ENCODE measurements around the gene C11orf24. TPM values are rescaled to one million over a fixed set of nuclear protein-coding genes. Genes with fewer than 3 reads are reported as not detected.
A peak's percentile ranks its signal among the peaks of the same experiment; 100 is the strongest.

Gene C11orf24
- total and polyA plus RNA-seq, 2 donors (not counting 1 experiment from before 2014, with no cell fraction given) = 88.6 to 94.2 TPM

DNA sequence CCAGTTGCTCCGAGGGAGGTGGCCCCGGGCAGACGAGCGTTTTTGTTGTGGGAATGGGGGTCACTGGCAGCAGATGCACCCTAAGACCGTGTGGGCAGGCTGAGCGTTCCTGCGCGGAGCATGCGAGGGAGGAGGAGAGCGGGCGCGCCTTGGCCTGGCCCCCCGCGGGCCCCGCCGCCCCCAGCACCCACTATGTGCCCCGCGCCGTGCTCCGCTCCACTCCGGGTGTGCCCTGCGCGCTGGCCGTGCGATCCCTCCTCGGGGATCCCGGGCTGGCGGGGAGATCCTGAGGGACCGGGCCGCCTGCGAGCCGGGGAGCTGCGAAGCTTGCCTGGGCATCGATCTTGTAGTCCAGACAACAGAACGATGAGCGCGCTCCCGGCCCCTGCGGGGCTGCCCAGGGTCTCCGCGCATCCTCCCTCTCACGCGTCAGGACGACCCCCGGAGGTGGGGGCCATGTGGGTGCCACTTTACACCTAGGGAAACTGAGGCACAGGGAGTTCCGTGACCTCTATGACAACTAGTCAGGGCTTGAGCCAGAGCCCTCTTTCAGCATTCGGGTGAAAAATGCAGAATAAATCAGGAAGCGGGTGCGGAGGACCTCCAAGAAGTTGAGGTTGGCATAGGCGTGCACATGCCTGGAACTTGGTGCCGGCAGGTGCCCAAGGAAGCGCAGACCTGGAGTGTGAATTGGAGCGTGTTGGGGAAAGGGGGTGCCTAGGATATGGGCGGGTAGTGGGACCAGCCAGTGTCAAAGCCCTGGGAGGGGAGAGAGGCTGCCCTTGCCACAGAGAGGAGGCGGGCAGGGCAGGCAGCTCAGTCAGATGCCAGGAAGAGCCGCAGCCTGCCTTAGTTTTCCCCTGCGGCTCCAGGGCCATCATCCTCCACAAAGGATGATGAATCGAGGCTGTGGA is 57.3 kb downstream of the C11orf24 start:
- peak overlapping the region; percentile 51 to 91 for H3K27ac ChIP-seq (ENCODE audit: low read length in 2 of 2)
- H4K20me1 ChIP-seq (ENCODE audit: control insufficient read depth, insufficient read depth, low read length, poor library complexity, severe bottlenecking) = peaks cover 15% of the 10 kb centered on the region
- ChIA-PET CTCF (interaction anchor here (1.4 kb wide), 1 partner anchor 43 kb away, joined by 4 read pairs; no protein-coding TSS in a partner anchor), POLR2A (interaction anchor here (0.5 to 3.0 kb wide), 3 partner anchors 10 to 246 kb away, joined by 3 to 11 read pairs (median 8); partner anchors contain the start of genes C11orf24 and PPP6R3)
- peaks cover 39% of the 10 kb centered on the region for H3K79me2 ChIP-seq (ENCODE audit: control insufficient read depth, insufficient read depth, low read length)
- H3K27me3 Mint-ChIP-seq = no peaks in the 10 kb centered on the region
- intact Hi-C loops (cut with micrococcal nuclease) = loop anchor here (1.0 to 10.0 kb wide), 2 partner anchors 93 to 180 kb away; partner anchors contain the start of genes CHKA, NDUFS8 and TCIRG1
- no peaks in the 10 kb centered on the region for H3K9me3 Mint-ChIP-seq (ENCODE audit: insufficient read depth)
- H3K4me1 ChIP-seq (ENCODE audit: control insufficient read depth in 2 of 2, insufficient read depth in 2 of 2, low read length in 2 of 2) = peaks cover 39 to 42% of the 10 kb centered on the region in 2 donors
- no peak for TF ChIP-seq EZH2 (IDR thresholded peaks at IDR 0.05; ENCODE audit: borderline replicate concordance, insufficient read depth, low read depth, low read length, poor library complexity, severe bottlenecking)
- TF ChIP-seq, protein P1, sequence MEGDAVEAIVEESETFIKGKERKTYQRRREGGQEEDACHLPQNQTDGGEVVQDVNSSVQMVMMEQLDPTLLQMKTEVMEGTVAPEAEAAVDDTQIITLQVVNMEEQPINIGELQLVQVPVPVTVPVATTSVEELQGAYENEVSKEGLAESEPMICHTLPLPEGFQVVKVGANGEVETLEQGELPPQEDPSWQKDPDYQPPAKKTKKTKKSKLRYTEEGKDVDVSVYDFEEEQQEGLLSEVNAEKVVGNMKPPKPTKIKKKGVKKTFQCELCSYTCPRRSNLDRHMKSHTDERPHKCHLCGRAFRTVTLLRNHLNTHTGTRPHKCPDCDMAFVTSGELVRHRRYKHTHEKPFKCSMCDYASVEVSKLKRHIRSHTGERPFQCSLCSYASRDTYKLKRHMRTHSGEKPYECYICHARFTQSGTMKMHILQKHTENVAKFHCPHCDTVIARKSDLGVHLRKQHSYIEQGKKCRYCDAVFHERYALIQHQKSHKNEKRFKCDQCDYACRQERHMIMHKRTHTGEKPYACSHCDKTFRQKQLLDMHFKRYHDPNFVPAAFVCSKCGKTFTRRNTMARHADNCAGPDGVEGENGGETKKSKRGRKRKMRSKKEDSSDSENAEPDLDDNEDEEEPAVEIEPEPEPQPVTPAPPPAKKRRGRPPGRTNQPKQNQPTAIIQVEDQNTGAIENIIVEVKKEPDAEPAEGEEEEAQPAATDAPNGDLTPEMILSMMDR (IDR thresholded peaks at IDR 0.05) = no peak
- H2AFZ ChIP-seq (ENCODE audit: insufficient read depth, low read depth, low read length, poor library complexity, severe bottlenecking) = peak overlapping the region; percentile 94
- H3K36me3 ChIP-seq (replicated peaks in 1 of 2; ENCODE audit: control extremely low read depth in 1 of 2, control insufficient read depth in 1 of 2, extremely low read depth in 1 of 2, insufficient read depth in 2 of 2, low read length in 1 of 2) = no peaks in the 10 kb centered on the region
- WGBS (ENCODE audit: insufficient coverage) = 17% methylated on average over 58 of the region's 58 CpGs
- H3K27me3 ChIP-seq (replicated peaks in 1 of 4; ENCODE audit: control extremely low read depth in 1 of 4, control insufficient read depth in 3 of 4, insufficient read depth in 4 of 4, low read length in 3 of 4) = peaks cover 0 to 6% (median 0%) of the 10 kb centered on the region in 4 experiments
- H3K4me3 ChIP-seq (ENCODE audit: control extremely low read depth in 1 of 5, extremely low read depth in 1 of 5, insufficient read depth in 1 of 5, low read depth in 2 of 5, low read length in 4 of 5) = peak overlapping the region; percentile 39 to 97 (median 82)
- H3K9me3 ChIP-seq (ENCODE audit: control extremely low read depth in 1 of 3, control insufficient read depth in 2 of 3, insufficient read depth in 1 of 3, low read length in 2 of 3) = no peaks in the 10 kb centered on the region
- peak; percentile 5 for ATAC-seq (ENCODE audit: low read depth)
- H3K4me2 ChIP-seq (replicated peaks; ENCODE audit: low read depth, low read length, poor library complexity, severe bottlenecking) = peak overlapping the region; percentile 95
- DNase-seq = peak; percentile 32
- H3K27ac Mint-ChIP-seq = peak overlapping the region; percentile 92
- H3K4me1 Mint-ChIP-seq = peaks cover 41% of the 10 kb centered on the region
- H3K4me3 Mint-ChIP-seq = peak overlapping the region; percentile 93
- H3K9ac ChIP-seq (ENCODE audit: low read length) = peak overlapping the region; percentile 91
